Panc1 (cell line): Measurements from ENCODE around the gene CHURC1. TPM values are rescaled to one million over a fixed set of nuclear protein-coding genes. Genes with fewer than 3 reads are reported as not detected.

Experiments used
- ATAC-seq: fragments of 200-7000 bp; cut with Tn5 transposase; 2 replicates; pipeline ENCODE4 v1.9.1; 2020; ENCODE audit warnings: mild to moderate bottlenecking, moderate library complexity
- BruUV-seq: library from RNA; stranded (reverse); fragments of 400-500 nt; replicated peaks from 2 replicates; lab custom pipeline; 2021; lab: Mats Ljungman, UMichigan
- CTCF ChIA-PET: fragments of 300-600 bp; sonication (Branson Sonifier 250); formaldehyde crosslinking; loops from one replicate; lab custom pipeline; 2022; ENCODE audit warnings: antibody characterized with exemption; lab: Charles Lee
- POLR2A ChIA-PET: fragments of 300-600 bp; sonication (Branson Sonifier 250); formaldehyde crosslinking; loops from one replicate; lab custom pipeline; 2022; ENCODE audit warnings: antibody characterized with exemption; lab: Charles Lee
- DNase-seq: peaks from one replicate; pipeline ENCODE4 v3.0.0-alpha.2; 2010; ENCODE audit warnings: low read depth, low spot score
- H3K27ac ChIP-seq: 2 replicates; pipeline ENCODE4 v1.5.1; 2011; ENCODE audit warnings: mild to moderate bottlenecking, low read length, inconsistent platforms
- H3K27me3 ChIP-seq: fragments of 200-500 bp; sonication (Bioruptor generic); 2 replicates; pipeline ENCODE4 v1.6.0; 2014; ENCODE audit warnings: low read length, inconsistent platforms; ENCODE audit not compliant: control insufficient read depth, insufficient read depth
- H3K36me3 ChIP-seq: fragments of 200-500 bp; sonication (Bioruptor generic); 2 replicates; pipeline ENCODE4 v1.5.1; 2014; ENCODE audit warnings: inconsistent platforms, mild to moderate bottlenecking, low read length, moderate library complexity; ENCODE audit not compliant: control insufficient read depth, insufficient read depth
- H3K4me1 ChIP-seq: 2 replicates; pipeline ENCODE4 v1.5.1; 2011; ENCODE audit warnings: inconsistent platforms, mild to moderate bottlenecking, low read length, moderate library complexity; ENCODE audit not compliant: control insufficient read depth, insufficient read depth
- H3K4me3 ChIP-seq, 2 experiments: 2 replicates each; pipeline ENCODE4 v1.5.1; 2011 to 2012; ENCODE audit warnings: low read depth in 2 of 2, low read length in 2 of 2, mild to moderate bottlenecking in 2 of 2, inconsistent platforms in 1 of 2, moderate library complexity in 1 of 2
- H3K9me3 ChIP-seq: fragments of 200-500 bp; sonication (Bioruptor generic); 2 replicates; pipeline ENCODE4 v1.5.1; 2014; ENCODE audit warnings: low read depth, mild to moderate bottlenecking, inconsistent platforms, low read length, moderate library complexity; ENCODE audit not compliant: control insufficient read depth, insufficient read depth
- CTCF ChIP-seq: fragments of 450-650 bp; IDR thresholded peaks from 2 replicates; pipeline ENCODE4 v1.5.1; 2017; ENCODE audit warnings: mild to moderate bottlenecking
- POLR2AphosphoS5 ChIP-seq: IDR thresholded peaks from 2 replicates; pipeline ENCODE4 v1.6.1; 2012; ENCODE audit warnings: mild to moderate bottlenecking, low read depth, low read length, moderate library complexity
- REST ChIP-seq, 2 experiments: IDR thresholded peaks; 2 replicates each; pipeline ENCODE4 v1.6.1; 2011 to 2012; ENCODE audit warnings: low read depth in 2 of 2, control low read depth in 1 of 2, low read length in 1 of 2, mild to moderate bottlenecking in 1 of 2, moderate library complexity in 1 of 2; ENCODE audit not compliant: insufficient read depth in 1 of 2
- SIN3A ChIP-seq: IDR thresholded peaks from 2 replicates; pipeline ENCODE4 v1.6.1; 2012; ENCODE audit warnings: low read depth, mild to moderate bottlenecking, low read length, moderate library complexity, borderline replicate concordance; ENCODE audit not compliant: insufficient read depth
- TCF7L2 ChIP-seq: IDR thresholded peaks from 2 replicates; pipeline ENCODE4 v1.6.1; 2011; ENCODE audit warnings: mild to moderate bottlenecking, low read depth, low read length, inconsistent platforms
- in situ Hi-C: cut with HindIII; loops from 2 replicates; pipeline ENCODE4 v1.10.0; 2016; ENCODE audit warnings: low sequenced_read_pairs, low pct_unique_long_range_greater_than_20kb
- intact Hi-C: fragments of 100-400 bp; cut with micrococcal nuclease; formaldehyde crosslinking; loops from one replicate; pipeline ENCODE4 v1.10.0; 2022; ENCODE audit not compliant: unreplicated experiment
- total RNA-seq: library from RNA; stranded (reverse); gene quantifications from one replicate; pipeline ENCODE4 v1.2.1, GENCODE V29; 2021; ENCODE audit not compliant: unreplicated experiment

The CHURC1 gene
- total RNA-seq, 1 experiment from 2014 or later: 55.6 TPM

- intact Hi-C loops (no loop called here), in situ Hi-C loops (no loop called here)
- H3K27me3 ChIP-seq: no peaks in the 10 kb centered on the region
- H3K36me3 ChIP-seq: peaks cover 26% of the 10 kb centered on the region
- no peak overlapping the region for H3K27ac ChIP-seq
- TF ChIP-seq TCF7L2: no peak
- no peak for TF ChIP-seq POLR2AphosphoS5
- TF ChIP-seq SIN3A: no peak
- POLR2A ChIA-PET: no interaction called here
- no peak overlapping the region for H3K4me3 ChIP-seq
- H3K9me3 ChIP-seq: no peaks in the 10 kb centered on the region
- no peak for ATAC-seq
- no TSS peak for BruUV-seq
- CTCF ChIA-PET: no interaction called here
- DNase-seq: no peak
- H3K4me1 ChIP-seq: no peaks in the 10 kb centered on the region
Measured at GRCh38 chr14:64935508-64935907, 21.3 kb downstream of the CHURC1 start.

- Histone ChIP-seq H3K4me1 (no peaks in the 10 kb centered on the region), H3K27ac (no peak overlapping the region), H3K36me3 (peaks cover 17% of the 10 kb centered on the region), H3K4me3 (no peak overlapping the region), H3K27me3 (no peaks in the 10 kb centered on the region), H3K9me3 (no peaks in the 10 kb centered on the region)
- ATAC-seq (no peak), DNase-seq (no peak)
- in situ Hi-C loops: no loop called here
- intact Hi-C loops: no loop called here
- POLR2A ChIA-PET: no interaction called here
- BruUV-seq: no TSS peak
- CTCF ChIA-PET: no interaction called here
- TF ChIP-seq CTCF (no peak), REST (IDR thresholded peaks at IDR 0.05; ENCODE audit: insufficient read depth in 1 of 2, low read depth in 2 of 2, low read length in 1 of 2) (no peak), SIN3A (no peak), TCF7L2 (no peak), POLR2AphosphoS5 (no peak)
Measured at GRCh38 chr14:64937171-64937820, 23.0 kb downstream of the CHURC1 start.

- TF ChIP-seq CTCF (peak; percentile 32), POLR2AphosphoS5 (no peak)
- Histone ChIP-seq H3K4me1 (no peaks in the 10 kb centered on the region), H3K27ac (no peak overlapping the region)
Measured at GRCh38 chr14:64937821-64938193, 23.6 kb downstream of the CHURC1 start.

More at GRCh38 chr14:64937821-64938193, 23.6 kb downstream of the CHURC1 start:
- ChIA-PET CTCF (no interaction called here), POLR2A (no interaction called here)
- intact Hi-C loops (no loop called here), in situ Hi-C loops (no loop called here)
- no peak overlapping the region for H3K4me3 ChIP-seq
- no peaks in the 10 kb centered on the region for H3K27me3 ChIP-seq
- H3K9me3 ChIP-seq: no peaks in the 10 kb centered on the region
- BruUV-seq: no TSS peak
- DNase-seq (no peak), ATAC-seq (no peak)
- H3K36me3 ChIP-seq: peaks cover 12% of the 10 kb centered on the region; the same call in 1 of the 2 replicates
